IPS-NIHi7 (cell line): ENCODE results near the gene FLNB.

Experiments
- DNase-seq: peaks from one replicate; pipeline ENCODE4 v3.0.0; 2012; ENCODE audit warnings: mixed read lengths; ENCODE audit errors: extremely low spot score

Gene FLNB

DNA sequence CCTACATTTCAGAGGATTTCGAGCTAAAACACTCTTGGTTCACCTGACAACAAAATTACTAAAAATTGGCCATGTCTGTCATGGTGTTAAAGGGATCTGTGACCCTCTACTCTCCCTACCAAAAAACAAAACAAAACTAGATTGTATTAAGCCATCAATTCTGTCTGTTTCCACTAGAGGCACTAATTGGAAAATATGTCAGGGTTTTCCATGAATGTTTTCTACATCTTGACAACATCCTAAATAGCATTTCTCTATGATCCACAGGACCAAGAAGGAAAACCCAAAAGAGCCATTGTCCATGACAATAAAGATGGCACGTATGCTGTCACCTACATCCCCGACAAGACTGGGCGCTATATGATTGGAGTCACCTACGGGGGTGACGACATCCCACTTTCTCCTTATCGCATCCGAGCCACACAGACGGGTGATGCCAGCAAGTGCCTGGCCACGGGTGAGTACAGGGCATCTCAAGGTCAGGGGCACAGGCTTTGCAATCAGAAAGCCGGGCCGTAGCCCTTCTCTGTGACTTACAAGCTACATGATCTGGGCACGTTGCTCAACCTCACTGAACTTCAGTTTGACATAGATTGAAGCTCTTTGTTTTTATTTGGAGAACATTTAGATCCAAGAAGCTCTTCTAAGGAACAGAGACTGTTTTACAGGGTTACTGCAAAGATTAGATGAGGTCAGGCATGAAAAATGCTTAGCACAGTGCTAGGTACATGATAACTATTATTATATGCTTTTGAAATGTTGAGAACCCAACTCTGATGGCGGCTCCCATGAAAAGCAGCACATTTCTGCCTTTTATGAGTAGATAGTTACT is 127.7 kb downstream of the FLNB start:
- DNase-seq = no peak

DNA sequence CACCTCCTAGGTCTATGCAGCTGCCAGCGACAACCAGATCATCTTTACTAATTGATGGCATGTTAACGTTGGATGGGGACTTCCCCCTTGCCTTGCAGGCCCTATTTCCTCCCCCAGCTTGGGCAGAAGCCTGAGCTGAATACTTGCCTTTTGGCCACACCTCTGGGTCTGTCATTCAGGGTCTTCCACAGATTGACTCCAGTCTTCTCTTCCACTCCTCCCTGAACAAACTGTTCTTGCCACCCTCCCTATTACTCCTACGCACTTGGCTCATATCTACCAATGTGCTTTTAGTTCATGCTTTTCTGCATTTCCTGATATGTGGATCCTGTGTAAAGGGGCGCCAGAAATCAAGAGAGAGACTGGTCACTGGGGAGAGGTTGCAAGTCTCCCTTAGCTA is 129.1 kb downstream of the FLNB start:
- DNase-seq = no peak

DNA sequence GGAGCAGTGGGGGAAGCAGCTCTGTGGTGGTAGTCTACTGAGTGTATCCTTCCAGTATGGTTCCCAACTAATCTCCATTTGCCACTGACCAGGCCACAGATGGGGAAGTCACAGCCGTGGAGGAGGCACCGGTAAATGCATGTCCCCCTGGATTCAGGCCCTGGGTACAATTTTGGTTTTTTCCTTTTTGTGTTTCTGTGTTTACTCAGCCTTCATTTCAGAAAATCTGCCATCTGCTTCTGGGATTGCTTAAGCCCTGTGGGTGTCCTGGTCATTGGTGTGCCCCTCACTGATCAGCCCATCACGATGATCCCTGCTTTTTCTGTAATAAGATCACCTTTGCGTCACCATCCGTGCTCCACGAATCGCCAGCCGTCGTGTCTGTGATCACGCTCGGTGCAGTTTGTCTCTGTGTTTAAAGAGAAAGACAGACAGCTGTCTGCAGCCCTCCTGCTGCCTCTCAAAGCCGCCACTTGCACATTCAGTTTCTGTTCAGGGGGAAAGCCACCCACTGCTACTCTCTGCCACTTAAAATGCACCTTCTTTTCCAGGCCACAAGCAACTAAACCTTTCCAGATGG is 133.6 kb downstream of the FLNB start:
- no peak for DNase-seq

DNA sequence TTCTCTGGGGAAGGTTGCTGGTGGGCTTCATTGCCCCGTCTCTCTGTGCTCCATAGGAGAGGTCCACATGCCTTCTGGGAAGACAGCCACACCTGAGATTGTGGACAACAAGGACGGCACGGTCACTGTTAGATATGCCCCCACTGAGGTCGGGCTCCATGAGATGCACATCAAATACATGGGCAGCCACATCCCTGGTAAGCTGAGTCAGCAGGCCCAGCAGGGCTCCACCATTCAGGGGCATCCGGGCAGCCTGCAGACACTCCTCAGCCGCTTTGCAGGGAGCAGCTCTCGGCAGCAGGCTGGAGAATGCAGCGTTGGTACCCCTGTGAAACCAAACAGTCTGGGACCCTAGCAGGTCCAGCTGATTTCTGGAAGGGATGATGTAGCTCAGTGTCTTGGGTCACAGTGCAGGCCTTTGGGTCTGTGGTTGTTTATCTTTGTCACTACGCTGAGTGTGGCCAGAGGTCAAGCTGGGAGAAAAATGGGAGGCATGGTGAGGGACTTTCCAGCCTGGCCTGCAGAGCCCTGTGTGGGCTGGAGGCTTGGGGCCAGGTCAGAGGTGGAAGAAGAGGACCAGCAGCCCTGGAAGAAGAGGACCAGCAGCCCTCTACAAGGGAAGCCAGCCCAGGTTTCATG is 135.3 kb downstream of the FLNB start:
- DNase-seq = no peak

DNA sequence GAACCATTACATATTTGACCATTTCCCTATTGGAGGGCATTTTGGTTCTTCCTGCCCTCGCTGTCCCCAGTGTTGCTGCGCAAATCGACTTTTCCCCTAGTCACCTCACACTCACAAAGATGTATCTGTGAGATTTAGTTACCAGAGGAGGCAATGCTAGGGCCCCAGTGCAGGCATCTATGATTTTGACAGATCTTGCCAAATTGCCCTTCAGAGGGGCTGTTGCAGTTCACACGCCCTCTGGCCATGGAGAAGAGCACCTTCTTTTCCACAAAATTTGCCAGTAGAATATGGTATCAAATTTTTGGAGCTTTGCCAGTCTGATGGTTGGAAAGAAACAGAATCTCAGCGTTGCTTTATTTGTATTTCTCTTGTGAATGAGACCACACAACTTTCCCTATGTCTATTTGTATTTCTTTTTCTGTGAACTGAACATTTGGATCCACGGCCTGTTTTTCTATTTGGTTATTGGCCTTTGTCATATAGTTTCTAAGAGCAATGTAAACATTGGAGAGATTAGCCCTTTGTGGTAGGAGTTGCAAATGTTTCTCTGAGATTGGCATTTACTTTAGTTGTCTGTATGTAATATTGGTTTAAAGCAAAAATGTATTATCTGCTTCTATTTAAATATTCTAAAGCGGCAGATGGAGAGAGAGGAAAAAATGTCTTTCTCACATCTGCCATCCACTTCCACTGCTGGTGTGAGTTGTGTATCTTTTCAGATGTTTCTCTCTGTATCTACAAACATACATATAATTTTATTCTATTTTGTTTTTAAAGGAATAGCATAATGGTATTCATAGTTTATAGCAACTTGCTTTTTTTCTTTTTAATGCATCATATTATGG is 136.5 kb downstream of the FLNB start:
- no peak for DNase-seq

DNA sequence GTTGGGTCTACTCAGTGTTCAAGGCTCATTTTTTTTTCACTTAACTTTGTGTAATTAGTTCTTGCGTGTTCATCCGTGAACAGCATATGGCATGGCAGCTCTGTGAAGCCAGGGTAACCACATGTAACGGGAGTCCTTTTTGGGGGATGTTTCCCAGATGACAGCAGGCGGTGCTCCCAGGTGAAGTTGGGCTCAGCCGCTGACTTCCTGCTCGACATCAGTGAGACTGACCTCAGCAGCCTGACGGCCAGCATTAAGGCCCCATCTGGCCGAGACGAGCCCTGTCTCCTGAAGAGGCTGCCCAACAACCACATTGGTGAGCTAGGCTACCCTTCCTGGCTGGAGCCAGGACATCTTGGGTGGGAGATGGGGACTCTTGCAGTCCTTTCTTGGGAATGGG is 139.8 kb downstream of the FLNB start:
- DNase-seq = no peak

DNA sequence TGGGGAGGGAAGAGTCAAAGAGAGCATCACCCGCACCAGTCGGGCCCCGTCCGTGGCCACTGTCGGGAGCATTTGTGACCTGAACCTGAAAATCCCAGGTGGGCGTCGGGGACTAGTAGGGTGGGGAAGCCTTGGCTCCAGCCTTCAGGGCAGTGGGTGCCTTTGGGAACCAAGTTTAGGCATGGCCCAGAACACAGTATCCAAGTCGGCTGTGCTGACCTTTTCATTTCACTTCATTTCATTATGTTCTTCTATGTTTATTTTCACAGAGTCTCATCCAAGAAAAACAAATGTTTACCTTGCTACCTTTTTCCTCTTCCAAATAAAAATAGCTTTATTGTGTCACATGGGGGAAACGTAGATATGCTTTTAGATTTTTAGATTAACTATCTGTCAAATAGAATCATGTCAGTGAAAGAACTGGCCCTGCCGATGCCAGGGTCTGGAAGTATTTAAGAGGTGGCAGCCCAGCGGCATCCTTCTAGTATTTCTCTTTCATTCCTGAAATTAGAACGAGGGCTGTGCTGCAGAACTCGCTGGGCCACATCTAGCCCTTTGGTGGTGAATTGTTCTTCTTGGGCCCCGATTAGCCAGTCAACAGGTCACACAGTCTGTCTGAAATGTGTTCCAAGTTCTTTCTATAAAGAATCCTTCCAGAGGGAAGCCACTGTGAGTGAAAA is 142.0 kb downstream of the FLNB start:
- DNase-seq = no peak

DNA sequence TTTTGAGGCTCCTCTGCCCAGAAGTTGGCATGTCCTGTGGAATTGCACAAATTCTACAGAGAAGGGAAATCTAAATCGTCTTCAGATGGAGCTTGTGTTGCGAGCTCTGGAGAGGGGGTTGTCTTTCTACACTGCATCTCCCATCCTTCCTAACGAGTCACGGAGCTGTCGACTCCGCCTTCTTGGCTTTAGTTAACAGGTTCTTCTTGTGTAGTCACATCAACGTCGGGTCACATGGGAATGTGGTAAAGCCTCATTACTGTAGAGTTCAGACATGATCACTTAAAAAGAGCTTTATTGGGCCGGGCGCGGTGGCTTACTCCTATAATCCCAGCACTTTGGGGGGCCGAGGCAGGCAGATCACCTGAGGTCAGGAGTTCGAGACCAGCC is 142.6 kb downstream of the FLNB start:
- DNase-seq = no peak

DNA sequence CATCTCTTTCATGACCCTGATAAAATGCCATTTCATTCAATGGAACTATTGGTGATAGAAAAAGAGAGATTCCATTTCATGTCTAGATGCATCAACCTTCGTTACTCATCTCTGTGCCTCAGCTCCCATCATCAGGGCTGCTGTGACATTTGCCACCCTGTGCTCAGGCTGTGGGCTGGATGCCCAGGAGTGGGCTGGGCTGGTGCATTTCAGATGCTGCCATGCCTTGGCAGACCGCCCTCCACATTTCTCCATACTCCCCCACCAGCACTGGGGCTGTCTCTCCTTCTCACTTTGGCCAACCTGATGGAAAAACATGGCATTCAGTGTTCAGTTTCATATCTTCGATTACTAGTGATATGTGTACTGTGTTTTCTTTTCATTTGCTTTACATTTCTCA is 143.4 kb downstream of the FLNB start:
- no peak for DNase-seq

DNA sequence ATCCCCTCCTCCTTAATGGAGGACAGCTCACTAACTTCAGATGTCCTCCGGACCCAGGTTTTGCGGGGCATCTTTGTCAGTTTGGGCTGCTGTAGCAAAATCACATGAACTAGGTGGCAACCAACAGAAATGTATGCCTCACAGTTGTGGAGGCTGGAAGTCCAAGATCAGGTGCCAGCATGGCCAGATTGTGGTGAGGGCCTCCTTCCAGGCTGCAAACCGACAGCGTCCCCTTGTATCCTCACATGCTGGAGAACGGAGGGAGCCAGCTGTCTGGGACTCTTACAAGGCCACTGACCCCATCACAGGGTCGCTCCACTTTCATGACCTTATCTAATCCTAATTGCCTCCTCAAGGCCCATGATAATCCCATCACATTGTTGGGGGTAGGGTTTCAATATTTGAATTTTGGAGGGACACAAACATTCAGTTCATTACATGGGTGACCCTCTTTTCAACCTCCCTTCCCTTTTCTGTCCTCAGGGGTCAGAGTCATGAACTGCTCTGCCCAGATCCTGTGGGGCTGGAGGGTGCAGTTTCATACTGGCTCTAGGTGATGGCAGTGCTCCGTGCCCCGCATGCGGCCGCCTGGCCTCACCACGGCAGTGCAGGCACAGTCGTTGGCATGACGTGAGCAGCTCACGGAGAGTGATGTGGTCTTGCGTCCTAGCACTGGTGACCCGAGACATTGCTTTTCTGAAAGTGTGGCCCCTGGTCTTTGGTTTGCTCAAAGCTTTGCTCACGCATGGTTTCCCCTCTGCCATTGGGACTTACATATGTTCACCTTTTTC is 144.2 kb downstream of the FLNB start:
- no peak for DNase-seq

DNA sequence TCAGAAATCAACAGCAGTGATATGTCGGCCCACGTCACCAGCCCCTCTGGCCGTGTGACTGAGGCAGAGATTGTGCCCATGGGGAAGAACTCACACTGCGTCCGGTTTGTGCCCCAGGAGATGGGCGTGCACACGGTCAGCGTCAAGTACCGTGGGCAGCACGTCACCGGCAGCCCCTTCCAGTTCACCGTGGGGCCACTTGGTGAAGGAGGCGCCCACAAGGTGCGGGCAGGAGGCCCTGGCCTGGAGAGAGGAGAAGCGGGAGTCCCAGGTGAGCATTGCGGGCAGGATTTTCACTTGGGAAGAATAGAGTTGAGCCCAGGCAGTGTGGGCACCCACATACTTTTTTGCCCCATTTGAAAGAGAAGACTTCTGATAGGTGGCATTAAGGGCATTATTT is 145.1 kb downstream of the FLNB start:
- no peak for DNase-seq

DNA sequence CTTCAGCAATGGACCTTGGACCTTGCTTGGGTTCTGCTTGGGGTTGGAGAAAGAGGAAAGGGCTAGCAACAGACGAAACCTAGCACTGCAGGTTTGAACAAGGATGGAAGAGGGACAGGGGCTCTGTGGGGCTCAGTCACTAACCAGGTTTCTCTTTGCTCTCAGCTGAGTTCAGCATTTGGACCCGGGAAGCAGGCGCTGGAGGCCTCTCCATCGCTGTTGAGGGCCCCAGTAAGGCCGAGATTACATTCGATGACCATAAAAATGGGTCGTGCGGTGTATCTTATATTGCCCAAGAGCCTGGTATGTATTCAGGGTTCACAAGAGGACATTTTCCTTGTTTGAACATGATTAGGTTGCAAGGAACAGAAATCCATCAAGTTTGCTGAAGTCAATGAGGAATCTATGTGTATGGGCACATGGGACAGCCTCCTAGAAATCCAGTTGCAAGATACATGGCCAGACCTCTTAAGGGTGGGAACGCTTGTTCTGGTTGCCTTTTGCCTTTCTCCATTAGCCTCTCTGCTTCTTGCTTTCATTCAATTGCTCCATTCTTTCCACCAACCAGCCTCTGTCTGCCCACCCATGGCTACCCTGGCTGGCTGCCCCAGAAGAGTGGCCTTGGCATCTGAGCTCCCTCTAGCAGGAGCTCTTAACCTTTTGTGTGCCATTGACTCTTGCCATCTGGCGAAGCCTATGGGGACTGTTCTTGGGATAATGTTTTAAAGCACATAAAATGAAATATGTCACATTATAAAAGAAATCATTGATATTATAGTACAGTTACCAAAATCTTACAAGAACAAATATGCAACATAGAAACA is 146.6 kb downstream of the FLNB start:
- DNase-seq = no peak

DNA sequence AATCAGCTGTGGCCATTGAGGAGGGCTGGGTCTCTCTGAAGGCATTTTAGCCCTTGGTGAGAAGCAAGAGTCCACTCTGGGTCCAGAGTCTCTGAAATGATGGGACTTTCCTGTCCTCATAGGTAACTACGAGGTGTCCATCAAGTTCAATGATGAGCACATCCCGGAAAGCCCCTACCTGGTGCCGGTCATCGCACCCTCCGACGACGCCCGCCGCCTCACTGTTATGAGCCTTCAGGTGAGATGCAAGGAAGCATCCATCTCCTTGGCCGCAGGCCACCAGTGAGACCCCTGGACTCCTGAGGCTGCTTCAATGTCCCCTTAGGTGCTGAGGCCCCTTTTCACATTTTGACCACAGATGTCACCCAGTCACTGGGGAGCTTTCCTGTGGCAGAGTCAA is 147.6 kb downstream of the FLNB start:
- no peak for DNase-seq

DNA sequence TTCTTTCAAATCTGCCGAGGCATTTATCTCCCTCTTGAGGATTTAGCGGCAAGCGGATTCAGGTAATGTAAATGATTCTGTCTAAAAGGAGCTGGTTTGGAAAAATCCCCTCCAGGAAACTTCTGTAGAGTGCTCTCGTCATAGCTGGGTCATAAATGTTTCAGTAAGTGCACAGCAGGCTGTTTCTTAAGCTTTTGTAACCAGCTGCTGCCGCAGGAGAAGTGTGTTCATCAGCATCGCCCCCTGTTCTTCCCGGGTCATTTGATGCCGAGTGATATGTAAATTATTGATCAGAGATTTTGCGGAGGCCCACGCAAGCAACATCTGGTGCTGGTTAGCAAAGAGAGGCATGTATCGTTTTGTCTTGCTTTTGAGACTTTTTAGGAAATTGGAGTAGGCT is 149.5 kb downstream of the FLNB start:
- no peak for DNase-seq

DNA sequence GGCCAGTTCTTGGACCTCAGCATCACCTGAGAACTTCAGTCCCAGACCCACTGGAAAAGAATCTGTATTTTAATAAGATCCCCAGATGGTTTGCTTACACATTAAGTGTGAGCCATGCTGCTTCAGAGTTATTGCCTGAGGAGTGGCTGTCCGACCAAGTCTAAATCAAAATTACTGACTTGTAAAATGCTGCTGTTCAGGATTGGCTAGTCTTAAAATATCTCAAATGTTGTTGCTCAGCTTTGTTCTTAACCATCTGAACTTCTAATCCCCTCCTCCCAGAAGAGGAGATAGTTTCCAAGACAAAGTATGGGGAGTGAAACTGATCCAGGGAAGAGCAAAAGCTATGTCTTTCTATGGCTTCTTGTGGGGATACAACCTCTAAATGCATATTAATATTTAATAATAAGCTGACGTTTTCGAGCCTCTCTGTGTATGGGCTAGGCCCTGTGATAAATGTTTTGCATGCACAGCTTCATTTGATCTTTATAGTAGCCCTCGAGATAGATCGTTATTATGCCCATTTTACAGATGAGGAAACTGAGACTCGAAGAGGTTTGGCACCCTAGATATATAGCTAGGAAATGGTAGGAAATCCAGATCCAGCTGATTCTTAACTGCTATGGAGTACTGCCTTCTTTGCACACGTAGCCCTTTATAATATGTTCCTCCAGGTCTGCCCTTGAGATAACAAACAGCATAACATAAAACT is 150.4 kb downstream of the FLNB start:
- no peak for DNase-seq

DNA sequence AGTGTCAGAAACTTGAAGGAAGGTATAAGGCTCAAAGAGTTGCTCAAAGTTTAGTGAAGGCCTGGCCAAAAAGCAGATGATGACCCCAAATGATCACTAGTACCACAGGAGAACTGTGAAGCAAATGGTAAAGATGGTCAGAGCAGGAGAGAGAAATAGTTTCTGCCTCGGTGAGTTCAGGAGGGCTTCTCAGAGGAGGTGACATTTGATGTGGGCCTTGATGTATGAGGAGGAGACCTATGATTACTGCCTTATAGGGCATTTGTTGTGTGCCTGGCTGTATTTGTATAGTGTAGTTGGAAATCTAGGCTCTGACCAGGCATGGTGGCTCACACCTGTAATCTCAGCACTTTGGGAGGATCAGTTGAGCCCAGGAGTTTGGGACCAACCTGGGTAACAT is 152.2 kb downstream of the FLNB start:
- no peak for DNase-seq

DNA sequence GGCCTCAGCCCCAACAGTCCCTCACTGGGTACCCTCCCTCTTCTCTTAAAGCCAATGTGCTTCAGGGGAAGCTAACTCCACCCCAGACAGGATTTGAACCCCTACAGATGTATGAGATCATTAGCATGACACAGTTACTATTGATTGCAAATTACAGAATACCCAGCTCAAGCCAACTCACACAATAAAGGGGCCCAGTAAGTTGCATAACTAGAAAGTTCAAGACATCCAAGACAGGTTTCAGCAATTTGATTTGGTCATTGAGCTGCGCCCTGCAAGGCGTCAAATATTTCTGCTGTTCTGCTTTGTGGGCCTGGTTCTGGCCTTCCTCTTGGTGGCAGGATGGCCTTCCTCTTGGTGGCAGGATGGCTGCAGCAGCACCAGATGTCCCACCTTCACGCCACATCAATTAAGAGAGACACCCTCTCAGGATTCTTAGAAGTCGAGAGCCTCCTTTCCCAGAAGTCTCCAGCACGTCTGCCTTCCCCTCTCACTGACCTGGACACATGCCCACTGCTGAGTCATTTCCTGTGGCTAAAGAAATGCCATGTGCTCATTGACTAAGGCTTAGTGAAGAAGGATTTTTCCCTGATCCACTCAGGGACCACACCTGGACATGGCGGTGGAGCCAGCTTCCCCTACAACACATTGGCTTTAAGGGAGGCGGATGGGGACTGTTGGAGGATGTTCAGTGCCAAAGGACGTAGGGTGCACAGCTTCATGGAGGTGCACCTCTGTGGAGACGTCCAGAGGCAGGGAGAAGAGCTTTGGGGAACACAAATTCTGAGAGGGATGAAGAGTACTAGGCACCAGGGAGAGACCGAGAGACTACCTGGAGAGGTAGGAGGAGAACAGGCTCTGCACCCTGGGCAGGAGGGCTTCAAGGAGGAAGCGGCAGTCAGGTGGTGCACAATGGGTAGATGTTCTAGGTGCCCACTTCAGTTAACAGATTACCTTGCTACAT is 153.5 kb downstream of the FLNB start:
- DNase-seq = no peak

DNA sequence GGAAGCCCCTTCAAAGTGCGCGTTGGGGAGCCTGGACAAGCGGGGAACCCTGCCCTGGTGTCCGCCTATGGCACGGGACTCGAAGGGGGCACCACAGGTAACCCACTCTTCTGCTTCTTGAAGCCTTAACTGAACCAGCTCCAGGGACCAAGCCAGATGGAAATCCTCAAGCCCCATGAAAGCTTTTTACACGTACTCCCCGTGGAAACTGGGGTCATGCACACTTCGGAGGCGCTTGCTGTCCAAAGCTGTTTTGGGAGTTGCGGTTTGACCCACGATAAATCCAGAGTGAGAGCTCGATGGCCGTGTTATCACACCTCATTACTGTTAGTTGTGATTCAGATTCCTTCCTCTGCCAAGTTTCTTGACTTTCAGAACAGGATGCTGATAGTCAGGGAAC is 155.0 kb downstream of the FLNB start:
- no peak for DNase-seq
